Neural progenitor cell (in vitro differentiated cells): Measurements from ENCODE around the gene SLC10A7.

ENCODE experiments used
- CTCF ChIP-seq: fragments of 200-600 bp; sonication (generic); IDR thresholded peaks from 2 replicates; pipeline ENCODE4 v1.5.1; 2017; ENCODE audit warnings: antibody characterized with exemption, mild to moderate bottlenecking
- EZH2 ChIP-seq: fragments of 200-600 bp; sonication (generic); IDR thresholded peaks from 2 replicates; pipeline ENCODE4 v1.6.1; 2017; ENCODE audit warnings: antibody characterized with exemption, mild to moderate bottlenecking, moderate library complexity
- EZH2phosphoT487 ChIP-seq: fragments of 200-600 bp; sonication (generic); IDR thresholded peaks from 2 replicates; pipeline ENCODE4 v1.6.1; 2017; ENCODE audit warnings: antibody characterized with exemption

- TF ChIP-seq CTCF (no peak), EZH2 (no peak), EZH2phosphoT487 (no peak)
Observed at GRCh38 chr4:146494143-146494542, 27.6 kb downstream of the SLC10A7 start.
